ENCODE data around the gene TMEM143.
"Not testable (repeated sequence)": the region's sequence is repeated elsewhere in the genome, so short reads cannot be mapped to it uniquely, and the experiment has no call there.

The TMEM143 gene

GRCh38 chr19:48332662-48333466 is 30.9 kb downstream of the TMEM143 start:
- in situ Hi-C loops (cut with HindIII; ENCODE audit: low sequenced_read_pairs) = loop anchor here (25.0 kb wide), 1 partner anchor 104 kb away; the partner anchor contains the start of gene GRWD1

DNA sequence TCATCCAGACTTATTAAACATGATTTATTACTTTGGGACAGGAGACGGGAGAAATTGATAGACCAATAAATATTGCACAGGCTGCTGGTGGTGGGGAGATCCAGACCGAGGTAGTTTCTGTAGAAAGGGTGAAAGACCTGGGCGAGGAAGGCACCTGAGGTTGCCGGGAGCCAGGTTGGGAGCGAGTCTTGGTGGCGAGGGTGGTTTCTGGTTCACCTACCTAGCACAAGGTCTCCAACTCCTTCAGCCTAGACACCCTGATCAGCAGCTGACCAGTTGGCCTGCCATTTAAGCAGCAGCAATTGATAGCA is 31.4 kb downstream of the TMEM143 start:
- in situ Hi-C loops (cut with HindIII; ENCODE audit: low sequenced_read_pairs) = loop anchor here (25.0 kb wide), 1 partner anchor 105 kb away; the partner anchor contains the start of gene GRWD1

DNA sequence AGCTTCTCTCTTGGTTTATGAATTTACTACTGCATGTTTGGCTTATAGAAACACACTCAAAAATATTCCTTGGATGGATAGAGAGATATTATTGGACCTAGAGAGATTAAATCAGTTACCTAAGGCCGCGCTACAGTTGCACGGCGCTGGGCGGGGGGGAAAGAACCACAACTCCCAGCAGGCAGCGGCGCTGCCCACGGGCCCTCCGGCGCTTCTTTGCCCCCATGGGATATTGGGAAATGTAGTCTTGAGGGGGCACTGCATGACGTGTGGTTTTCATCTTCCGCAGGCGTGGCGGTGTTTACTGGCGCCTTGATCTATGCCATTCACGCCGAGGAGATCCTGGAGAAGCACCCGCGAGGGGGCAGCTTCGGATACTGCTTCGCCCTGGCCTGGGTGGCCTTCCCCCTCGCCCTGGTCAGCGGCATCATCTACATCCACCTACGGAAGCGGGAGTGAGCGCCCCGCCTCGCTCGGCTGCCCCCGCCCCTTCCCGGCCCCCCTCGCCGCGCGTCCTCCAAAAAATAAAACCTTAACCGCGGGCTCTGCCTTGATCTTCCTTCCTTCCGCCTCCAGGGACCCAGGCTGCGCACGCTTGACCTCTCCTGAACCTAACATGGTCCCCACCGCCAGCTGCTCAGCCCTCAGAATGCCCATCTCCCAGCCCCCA is 33.6 kb downstream of the TMEM143 start:
- in situ Hi-C loops (cut with HindIII; ENCODE audit: low sequenced_read_pairs) = loop anchor here (25.0 kb wide), 1 partner anchor 107 kb away; the partner anchor contains the start of gene GRWD1

GRCh38 chr19:48329167-48329891 is 34.4 kb downstream of the TMEM143 start:
- in situ Hi-C loops (cut with HindIII; ENCODE audit: low sequenced_read_pairs) = loop anchor here (25.0 kb wide), 1 partner anchor 108 kb away; the partner anchor contains the start of gene GRWD1

- in situ Hi-C loops (cut with HindIII; ENCODE audit: low sequenced_read_pairs) = loop anchor here (25.0 kb wide), 1 partner anchor 112 kb away; the partner anchor contains the start of gene GRWD1
These were observed 38.4 kb downstream of the TMEM143 start, which contains the start of gene EMP3 for GRCh38 chr19:48325265-48325910. EMP3 (plus strand) TSS chr19:48325552; CDS start chr19:48326845, 1,293 bp downstream.

- in situ Hi-C loops (cut with HindIII; ENCODE audit: low sequenced_read_pairs) = no loop called here
These were observed 41.8 kb downstream of the TMEM143 start for GRCh38 chr19:48321622-48322591.

DNA sequence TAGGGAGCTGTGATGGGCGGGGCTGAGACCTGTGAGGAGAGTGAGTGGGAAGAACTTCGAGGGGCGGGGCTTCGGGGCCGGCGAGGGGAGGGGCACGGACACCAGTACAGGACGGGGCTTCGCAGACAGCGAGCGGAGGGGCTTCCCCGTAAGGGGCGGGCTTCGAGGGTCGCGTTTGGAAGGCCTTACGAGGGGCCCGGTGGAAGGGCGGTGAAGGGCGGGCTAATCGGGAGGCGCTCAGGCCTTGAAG is 42.4 kb downstream of the TMEM143 start:
- in situ Hi-C loops (cut with HindIII; ENCODE audit: low sequenced_read_pairs) = no loop called here

GRCh38 chr19:48319647-48320541 is 43.8 kb downstream of the TMEM143 start:
- in situ Hi-C loops (cut with HindIII; ENCODE audit: low sequenced_read_pairs) = no loop called here

DNA sequence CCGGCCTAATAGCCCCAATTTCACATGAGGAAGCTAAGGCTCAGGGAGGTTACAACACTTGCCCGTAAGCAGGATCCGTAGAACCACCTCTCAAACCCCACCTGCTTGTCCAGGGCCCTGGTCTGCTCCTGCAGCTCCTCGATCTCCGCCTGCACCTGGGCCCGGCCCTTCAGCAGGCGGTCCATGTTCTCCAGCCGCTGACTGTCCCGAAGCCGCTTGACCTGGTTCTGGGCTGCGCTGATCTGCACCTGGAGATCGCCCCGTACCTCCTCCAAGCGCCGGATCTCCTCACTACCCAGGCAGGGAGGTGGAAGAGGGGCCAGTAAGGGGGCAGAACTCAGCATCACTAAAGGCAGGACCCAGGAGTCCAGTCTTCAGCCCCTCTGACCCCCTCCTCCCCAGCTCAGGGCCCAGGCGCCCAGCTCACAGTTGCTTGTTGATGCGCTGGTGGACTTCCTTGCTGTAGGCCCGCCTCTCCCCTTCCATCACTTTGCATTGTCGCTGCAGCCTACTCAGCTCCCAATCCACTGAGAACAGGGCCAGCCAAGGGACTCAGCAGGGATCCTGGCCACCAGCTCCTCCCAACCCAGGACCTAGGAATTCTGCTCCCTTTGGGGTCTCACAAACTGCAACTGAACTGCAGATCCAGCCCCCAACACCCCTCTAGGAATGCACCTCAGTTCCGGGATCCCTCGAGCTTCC is 45.3 kb downstream of the TMEM143 start:
- in situ Hi-C loops (cut with HindIII; ENCODE audit: low sequenced_read_pairs) = no loop called here

DNA sequence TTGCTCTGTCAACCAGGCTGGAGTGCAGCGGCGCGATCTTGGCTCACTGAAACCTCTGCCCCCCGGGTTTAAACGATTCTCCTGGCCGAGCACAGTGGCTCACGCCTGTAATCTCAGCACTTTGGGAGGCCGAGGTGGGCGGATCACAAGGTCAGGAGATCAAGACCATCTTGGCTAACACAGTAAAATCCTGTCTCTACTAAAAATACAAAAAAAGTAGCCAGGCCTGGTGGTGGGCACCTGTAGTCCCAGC is 46.1 kb downstream of the TMEM143 start:
- in situ Hi-C loops (cut with HindIII; ENCODE audit: low sequenced_read_pairs) = not testable (repeated sequence)

GRCh38 chr19:48315712-48316111 is 48.0 kb downstream of the TMEM143 start:
- in situ Hi-C loops (cut with HindIII; ENCODE audit: low sequenced_read_pairs) = no loop called here

DNA sequence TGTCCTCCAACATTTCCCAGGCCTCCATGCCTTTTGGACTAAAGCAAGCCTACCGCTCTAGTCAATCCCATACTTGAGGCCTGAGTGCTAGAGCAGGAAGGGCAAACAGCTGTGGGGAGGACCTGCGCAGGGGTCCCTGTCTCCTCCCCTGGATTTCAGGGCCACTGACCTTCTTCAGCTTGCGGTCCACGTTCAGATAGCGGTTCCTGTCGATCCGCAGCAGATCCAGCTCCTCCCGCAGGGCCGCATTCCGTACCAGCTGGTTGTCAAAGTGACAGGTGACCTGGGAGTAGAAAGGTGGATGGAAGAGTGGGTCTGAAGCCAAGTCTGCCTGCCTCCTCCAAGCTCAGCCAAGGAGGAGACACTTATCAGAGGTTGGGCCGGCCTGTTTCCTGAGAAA is 52.4 kb downstream of the TMEM143 start:
- in situ Hi-C loops (cut with HindIII; ENCODE audit: low sequenced_read_pairs) = no loop called here

- in situ Hi-C loops (cut with HindIII; ENCODE audit: low sequenced_read_pairs) = no loop called here
These were observed 53.5 kb downstream of the TMEM143 start for GRCh38 chr19:48310227-48310626.

DNA sequence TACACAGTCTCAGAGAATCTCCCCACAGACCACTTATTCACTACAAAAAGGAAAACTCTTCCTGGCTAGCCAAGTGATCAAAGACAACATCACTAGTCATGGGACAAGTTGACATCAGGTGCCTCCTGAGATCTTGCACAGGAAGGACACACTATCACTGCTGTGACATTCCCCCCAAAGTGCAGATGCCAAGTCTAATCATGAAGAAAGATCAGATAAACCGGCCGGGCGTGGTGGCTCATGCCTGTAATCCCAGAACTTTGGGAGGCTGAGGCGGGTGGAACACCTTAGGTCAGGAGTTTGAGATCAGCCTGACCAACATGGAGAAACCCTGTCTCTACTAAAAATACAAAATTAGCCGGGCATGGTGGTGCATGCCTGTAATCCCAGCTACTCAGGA is 54.0 kb downstream of the TMEM143 start:
- in situ Hi-C loops (cut with HindIII; ENCODE audit: low sequenced_read_pairs) = not testable (repeated sequence)

GRCh38 chr19:48308631-48309586 is 54.8 kb downstream of the TMEM143 start:
- in situ Hi-C loops (cut with HindIII; ENCODE audit: low sequenced_read_pairs) = no loop called here

- in situ Hi-C loops (cut with HindIII; ENCODE audit: low sequenced_read_pairs) = no loop called here
These were observed 59.9 kb downstream of the TMEM143 start for GRCh38 chr19:48303866-48304265.

DNA sequence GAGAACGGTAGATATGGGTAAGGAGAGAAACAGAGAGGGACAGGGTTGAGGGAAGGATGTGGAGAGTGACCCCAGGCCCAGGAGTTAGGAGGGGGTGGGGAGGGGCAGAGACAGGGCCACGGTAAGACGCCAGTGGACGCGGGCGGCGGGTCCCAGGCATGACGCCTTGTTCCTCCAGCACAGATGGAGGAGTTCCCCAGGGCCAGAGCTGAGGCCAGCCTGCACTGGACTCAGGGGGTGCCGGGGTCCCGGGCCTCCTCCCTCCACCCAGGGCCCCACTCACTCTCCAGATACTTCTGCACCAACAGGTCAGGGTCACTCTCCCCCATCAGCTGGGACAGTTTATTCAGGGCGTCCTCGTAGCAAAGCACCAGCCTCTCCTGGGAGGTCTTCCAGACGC is 60.4 kb downstream of the TMEM143 start:
- in situ Hi-C loops (cut with HindIII; ENCODE audit: low sequenced_read_pairs) = no loop called here

- in situ Hi-C loops (cut with HindIII; ENCODE audit: low sequenced_read_pairs) = no loop called here
These were observed 61.2 kb downstream of the TMEM143 start for GRCh38 chr19:48302600-48302959.

All from DLD1 (cell line).